Measurements from ENCODE around the gene P4HTM. TPM values are rescaled to one million over a fixed set of nuclear protein-coding genes. Genes with fewer than 3 reads are reported as not detected.

Gene P4HTM
- total and polyA plus RNA-seq, 2 donors (not counting 3 experiments of a cell fraction or from before 2014, with no cell fraction given), result 23.0 to 32.7 TPM

- Histone ChIP-seq H3K9me3 (replicated peaks; ENCODE audit: control insufficient read depth, insufficient read depth, low read length) (no peaks in the 10 kb centered on the region), H3K79me2 (ENCODE audit: control insufficient read depth, insufficient read depth, low read length) (peaks cover 35% of the 10 kb centered on the region), H3K27me3 (ENCODE audit: control insufficient read depth in 2 of 2, insufficient read depth in 2 of 2, low read length in 2 of 2) (no peaks in the 10 kb centered on the region), H3K9me1 (replicated peaks; ENCODE audit: control insufficient read depth, extremely low read depth, insufficient read depth, low read length) (no peaks in the 10 kb centered on the region), H3K4me1 (ENCODE audit: control insufficient read depth, extremely low read depth, insufficient read depth, low read length) (no peaks in the 10 kb centered on the region), H3K27ac (ENCODE audit: insufficient read depth, low read depth, low read length) (no peak overlapping the region), H3K4me2 (ENCODE audit: insufficient read depth, low read length) (no peak overlapping the region), H3K4me3 (replicated peaks in 1 of 3; ENCODE audit: insufficient read depth in 1 of 3, low read depth in 1 of 3, low read length in 3 of 3) (no peak overlapping the region), H3K36me3 (ENCODE audit: control insufficient read depth in 2 of 2, extremely low read depth in 1 of 2, insufficient read depth in 2 of 2, low read length in 2 of 2) (no peaks in the 10 kb centered on the region), H4K20me1 (replicated peaks; ENCODE audit: control insufficient read depth, extremely low read depth, insufficient read depth, low read length) (no peaks in the 10 kb centered on the region), H2AFZ (ENCODE audit: low read depth, low read length) (no peak overlapping the region), H3K9ac (replicated peaks; ENCODE audit: extremely low read depth, insufficient read depth, low read length) (no peak overlapping the region)
- DNase-seq (ENCODE audit: low read depth, low spot score) (peak; percentile 52), FAIRE-seq (peak; percentile 54)
- POLR2A ChIA-PET, result no interaction called here
- no TSS peak for BruUV-seq (replicated peaks)
- dilution Hi-C loops (cut with MboI; ENCODE audit: extremely low pct_ligation_motif_present, low sequenced_read_pairs), result no loop called here
- CTCF ChIA-PET, result interaction anchor here (0.8 to 2.9 kb wide), 12 partner anchors 11 to 217 kb away, joined by 3 to 13 read pairs (median 3); partner anchors contain the start of gene PRKAR2A
- intact Hi-C loops (cut with micrococcal nuclease), result loop anchor here (1.0 kb wide), 1 partner anchor 215 kb away; no protein-coding TSS in a partner anchor
- no peak for TF ChIP-seq EZH2 (IDR thresholded peaks at IDR 0.05; ENCODE audit: borderline replicate concordance, low read depth, low read length, severe bottlenecking)
- TF ChIP-seq POLR2A (IDR thresholded peaks at IDR 0.05; ENCODE audit: low read depth, low read length), result no peak
- peak; percentile 42 to 44 for TF ChIP-seq CTCF (IDR thresholded peaks at IDR 0.05; ENCODE audit: extremely low read depth in 1 of 2, insufficient read depth in 1 of 2, low read depth in 1 of 2, low read length in 2 of 2)
Measured at GRCh38 chr3:48952510-48953118, 37.4 kb upstream of the P4HTM start.

GRCh38 chr3:48957006-48957705 is 32.9 kb upstream of the P4HTM start:
- Histone ChIP-seq H3K9me1 (replicated peaks; ENCODE audit: control insufficient read depth, extremely low read depth, insufficient read depth, low read length) (no peaks in the 10 kb centered on the region), H3K4me1 (ENCODE audit: control insufficient read depth, extremely low read depth, insufficient read depth, low read length) (no peaks in the 10 kb centered on the region), H3K9me3 (replicated peaks; ENCODE audit: control insufficient read depth, insufficient read depth, low read length) (no peaks in the 10 kb centered on the region), H3K9ac (replicated peaks; ENCODE audit: extremely low read depth, insufficient read depth, low read length) (no peak overlapping the region), H3K36me3 (ENCODE audit: control insufficient read depth in 2 of 2, extremely low read depth in 1 of 2, insufficient read depth in 2 of 2, low read length in 2 of 2) (peaks cover 2 to 3% of the 10 kb centered on the region in 2 experiments), H3K27me3 (ENCODE audit: control insufficient read depth in 2 of 2, insufficient read depth in 2 of 2, low read length in 2 of 2) (no peaks in the 10 kb centered on the region), H3K4me2 (ENCODE audit: insufficient read depth, low read length) (no peak overlapping the region), H4K20me1 (replicated peaks; ENCODE audit: control insufficient read depth, extremely low read depth, insufficient read depth, low read length) (no peaks in the 10 kb centered on the region), H3K27ac (ENCODE audit: insufficient read depth, low read depth, low read length) (no peak overlapping the region), H3K79me2 (ENCODE audit: control insufficient read depth, insufficient read depth, low read length) (peaks cover 18% of the 10 kb centered on the region), H2AFZ (ENCODE audit: low read depth, low read length) (no peak overlapping the region), H3K4me3 (replicated peaks in 1 of 3; ENCODE audit: insufficient read depth in 1 of 3, low read depth in 1 of 3, low read length in 3 of 3) (no peak overlapping the region)
- no TSS peak for BruUV-seq (replicated peaks)
- POLR2A ChIA-PET, result interaction anchor here (0.6 kb wide), 1 partner anchor 89 kb away, joined by 4 read pairs; no protein-coding TSS in a partner anchor
- CTCF ChIA-PET, result no interaction called here
- dilution Hi-C loops (cut with MboI; ENCODE audit: extremely low pct_ligation_motif_present, low sequenced_read_pairs), result no loop called here
- TF ChIP-seq JUN (IDR thresholded peaks at IDR 0.05; ENCODE audit: borderline replicate concordance, insufficient read depth, insufficient read length, low read depth), result no peak
- TF ChIP-seq MAX (IDR thresholded peaks at IDR 0.05; ENCODE audit: insufficient read depth, insufficient read length), result no peak
- no peak for TF ChIP-seq FOS (IDR thresholded peaks at IDR 0.05; ENCODE audit: borderline replicate concordance, insufficient read depth, low read length)
- TF ChIP-seq POLR2AphosphoS5 (IDR thresholded peaks at IDR 0.05; ENCODE audit: insufficient read depth, low read depth, low read length), result no peak
- TF ChIP-seq MYC (IDR thresholded peaks at IDR 0.05; ENCODE audit: low read depth, low read length), result no peak
- no peak for TF ChIP-seq CTCF (IDR thresholded peaks at IDR 0.05; ENCODE audit: extremely low read depth in 1 of 2, insufficient read depth in 1 of 2, low read depth in 1 of 2, low read length in 2 of 2)
- TF ChIP-seq GATA2 (IDR thresholded peaks at IDR 0.05; ENCODE audit: insufficient read depth, insufficient read length, low read depth, low read length), result no peak
- TF ChIP-seq POLR2A (IDR thresholded peaks at IDR 0.05; ENCODE audit: low read depth, low read length), result no peak
- no peak for TF ChIP-seq EZH2 (IDR thresholded peaks at IDR 0.05; ENCODE audit: borderline replicate concordance, low read depth, low read length, severe bottlenecking)
- FAIRE-seq, result no peak
- intact Hi-C loops (cut with micrococcal nuclease), result no loop called here
- no peak for DNase-seq (ENCODE audit: low read depth, low spot score)

Data from endothelial cell of umbilical vein (primary cell).